ENCODE data around the gene RAD50.

The RAD50 gene

DNA sequence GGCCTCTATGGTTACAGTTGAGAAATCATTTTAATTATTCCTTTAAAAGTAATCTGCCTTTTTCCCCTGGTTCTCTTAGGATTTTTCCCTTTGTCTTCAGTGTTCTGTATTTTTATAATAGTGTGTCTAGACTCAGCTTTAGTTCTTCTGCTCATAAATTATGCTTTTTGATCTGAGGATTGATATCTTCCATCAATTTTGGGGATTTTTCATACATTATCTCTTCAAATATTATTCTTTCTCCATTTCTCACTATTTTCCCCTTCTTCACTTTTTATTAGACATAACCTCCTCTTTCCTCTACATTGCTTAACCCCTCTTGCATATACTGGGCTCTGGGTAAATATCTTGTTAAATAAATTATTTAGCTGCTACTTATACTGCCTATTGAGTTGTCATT, 64.9 kb downstream of the RAD50 start:
- no peaks in the 10 kb centered on the region for H4K20me1 ChIP-seq (ENCODE audit: control insufficient read depth, insufficient read depth, low read depth, low read length)
- TF ChIP-seq, protein P1, sequence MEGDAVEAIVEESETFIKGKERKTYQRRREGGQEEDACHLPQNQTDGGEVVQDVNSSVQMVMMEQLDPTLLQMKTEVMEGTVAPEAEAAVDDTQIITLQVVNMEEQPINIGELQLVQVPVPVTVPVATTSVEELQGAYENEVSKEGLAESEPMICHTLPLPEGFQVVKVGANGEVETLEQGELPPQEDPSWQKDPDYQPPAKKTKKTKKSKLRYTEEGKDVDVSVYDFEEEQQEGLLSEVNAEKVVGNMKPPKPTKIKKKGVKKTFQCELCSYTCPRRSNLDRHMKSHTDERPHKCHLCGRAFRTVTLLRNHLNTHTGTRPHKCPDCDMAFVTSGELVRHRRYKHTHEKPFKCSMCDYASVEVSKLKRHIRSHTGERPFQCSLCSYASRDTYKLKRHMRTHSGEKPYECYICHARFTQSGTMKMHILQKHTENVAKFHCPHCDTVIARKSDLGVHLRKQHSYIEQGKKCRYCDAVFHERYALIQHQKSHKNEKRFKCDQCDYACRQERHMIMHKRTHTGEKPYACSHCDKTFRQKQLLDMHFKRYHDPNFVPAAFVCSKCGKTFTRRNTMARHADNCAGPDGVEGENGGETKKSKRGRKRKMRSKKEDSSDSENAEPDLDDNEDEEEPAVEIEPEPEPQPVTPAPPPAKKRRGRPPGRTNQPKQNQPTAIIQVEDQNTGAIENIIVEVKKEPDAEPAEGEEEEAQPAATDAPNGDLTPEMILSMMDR (IDR thresholded peaks at IDR 0.05; ENCODE audit: low read depth, low read length, poor library complexity, severe bottlenecking) = no peak
- TF ChIP-seq EZH2phosphoT487 (IDR thresholded peaks at IDR 0.05; ENCODE audit: borderline replicate concordance, low read length) = no peak
- H3K9me3 ChIP-seq (ENCODE audit: control insufficient read depth, insufficient read depth, low read length) = no peaks in the 10 kb centered on the region
- peaks cover 72% of the 10 kb centered on the region for H3K36me3 ChIP-seq (ENCODE audit: control insufficient read depth, low read length)
- H3K27me3 ChIP-seq (ENCODE audit: control insufficient read depth, low read length) = no peaks in the 10 kb centered on the region
- H3K4me1 ChIP-seq (ENCODE audit: control insufficient read depth, low read length) = no peaks in the 10 kb centered on the region
- H3F3A ChIP-seq (ENCODE audit: control insufficient read depth, insufficient read depth) = no peaks in the 10 kb centered on the region
- H3K9me2 ChIP-seq (replicated peaks; ENCODE audit: control insufficient read depth, low read length) = no peaks in the 10 kb centered on the region
- no peak overlapping the region for H3K4me2 ChIP-seq (ENCODE audit: low read length)
- no peak overlapping the region for H3K27ac ChIP-seq (ENCODE audit: low read depth, low read length)
- no peaks in the 10 kb centered on the region for H3K79me2 ChIP-seq (ENCODE audit: control insufficient read depth, low read length)
- no peak overlapping the region for H3K4me3 ChIP-seq (ENCODE audit: low read length)

DNA sequence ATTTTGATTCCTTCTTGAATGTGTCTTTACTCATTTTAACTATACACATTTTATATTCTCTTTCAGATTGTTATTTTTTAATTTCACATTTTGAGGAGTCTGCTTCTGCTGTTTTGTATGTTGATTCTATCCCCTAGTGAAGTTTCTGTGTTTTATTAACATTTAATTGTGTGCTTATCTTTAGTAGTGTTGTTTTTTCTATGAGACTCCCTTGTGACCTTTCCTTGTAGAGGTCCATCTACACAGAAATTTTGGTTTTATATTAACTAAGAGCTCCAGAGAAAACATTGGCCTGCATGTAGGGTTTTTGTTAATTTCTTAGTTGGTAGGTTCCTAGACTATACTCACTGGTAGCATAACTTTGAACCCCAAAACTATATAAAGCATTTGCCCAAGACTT, 65.8 kb downstream of the RAD50 start:
- Histone ChIP-seq H4K20me1 (ENCODE audit: control insufficient read depth, insufficient read depth, low read depth, low read length) (no peaks in the 10 kb centered on the region), H3K27me3 (ENCODE audit: control insufficient read depth, low read length) (no peaks in the 10 kb centered on the region), H3K4me2 (ENCODE audit: low read length) (no peak overlapping the region), H3K4me1 (ENCODE audit: control insufficient read depth, low read length) (no peaks in the 10 kb centered on the region), H3K79me2 (ENCODE audit: control insufficient read depth, low read length) (no peaks in the 10 kb centered on the region), H3K9me2 (replicated peaks; ENCODE audit: control insufficient read depth, low read length) (no peaks in the 10 kb centered on the region), H3F3A (ENCODE audit: control insufficient read depth, insufficient read depth) (no peaks in the 10 kb centered on the region), H3K27ac (ENCODE audit: low read depth, low read length) (no peak overlapping the region), H3K4me3 (ENCODE audit: low read length) (no peak overlapping the region), H3K36me3 (ENCODE audit: control insufficient read depth, low read length) (peaks cover 69% of the 10 kb centered on the region), H3K9me3 (ENCODE audit: control insufficient read depth, insufficient read depth, low read length) (no peaks in the 10 kb centered on the region)
- TF ChIP-seq, protein P1 (IDR thresholded peaks at IDR 0.05; ENCODE audit: low read depth, low read length, poor library complexity, severe bottlenecking) = no peak
- TF ChIP-seq EZH2phosphoT487 (IDR thresholded peaks at IDR 0.05; ENCODE audit: borderline replicate concordance, low read length) = no peak

- Histone ChIP-seq H3K4me3 (ENCODE audit: low read length) (no peak overlapping the region), H3K9me3 (ENCODE audit: control insufficient read depth, insufficient read depth, low read length) (no peaks in the 10 kb centered on the region), H3K27ac (ENCODE audit: low read depth, low read length) (no peak overlapping the region), H3K27me3 (ENCODE audit: control insufficient read depth, low read length) (no peaks in the 10 kb centered on the region), H3F3A (ENCODE audit: control insufficient read depth, insufficient read depth) (no peaks in the 10 kb centered on the region), H3K4me1 (ENCODE audit: control insufficient read depth, low read length) (no peaks in the 10 kb centered on the region), H3K9me2 (replicated peaks; ENCODE audit: control insufficient read depth, low read length) (no peaks in the 10 kb centered on the region), H3K4me2 (ENCODE audit: low read length) (no peak overlapping the region), H4K20me1 (ENCODE audit: control insufficient read depth, insufficient read depth, low read depth, low read length) (no peaks in the 10 kb centered on the region), H3K36me3 (ENCODE audit: control insufficient read depth, low read length) (peaks cover 60% of the 10 kb centered on the region), H3K79me2 (ENCODE audit: control insufficient read depth, low read length) (no peaks in the 10 kb centered on the region)
- TF ChIP-seq, protein P1 (IDR thresholded peaks at IDR 0.05; ENCODE audit: low read depth, low read length, poor library complexity, severe bottlenecking) = no peak
- TF ChIP-seq EZH2phosphoT487 (IDR thresholded peaks at IDR 0.05; ENCODE audit: borderline replicate concordance, low read length) = no peak
Measured at GRCh38 chr5:132627470-132627869, 70.7 kb downstream of the RAD50 start.

GRCh38 chr5:132628814-132629213, 72.0 kb downstream of the RAD50 start:
- H3K27me3 ChIP-seq (ENCODE audit: control insufficient read depth, low read length) = no peaks in the 10 kb centered on the region
- H4K20me1 ChIP-seq (ENCODE audit: control insufficient read depth, insufficient read depth, low read depth, low read length) = no peaks in the 10 kb centered on the region
- no peaks in the 10 kb centered on the region for H3K9me2 ChIP-seq (replicated peaks; ENCODE audit: control insufficient read depth, low read length)
- no peaks in the 10 kb centered on the region for H3K4me1 ChIP-seq (ENCODE audit: control insufficient read depth, low read length)
- TF ChIP-seq, protein P1 (IDR thresholded peaks at IDR 0.05; ENCODE audit: low read depth, low read length, poor library complexity, severe bottlenecking) = no peak
- TF ChIP-seq EZH2phosphoT487 (IDR thresholded peaks at IDR 0.05; ENCODE audit: borderline replicate concordance, low read length) = no peak
- H3K9me3 ChIP-seq (ENCODE audit: control insufficient read depth, insufficient read depth, low read length) = no peaks in the 10 kb centered on the region
- H3K4me2 ChIP-seq (ENCODE audit: low read length) = no peak overlapping the region
- no peaks in the 10 kb centered on the region for H3F3A ChIP-seq (ENCODE audit: control insufficient read depth, insufficient read depth)
- no peak overlapping the region for H3K4me3 ChIP-seq (ENCODE audit: low read length)
- peaks cover 51% of the 10 kb centered on the region for H3K36me3 ChIP-seq (ENCODE audit: control insufficient read depth, low read length)
- H3K27ac ChIP-seq (ENCODE audit: low read depth, low read length) = no peak overlapping the region
- no peaks in the 10 kb centered on the region for H3K79me2 ChIP-seq (ENCODE audit: control insufficient read depth, low read length)

Measured in DOHH2 (cell line).